ENCODE results near the gene HERC3. TPM values are rescaled to one million over a fixed set of nuclear protein-coding genes. Genes with fewer than 3 reads are reported as not detected.

The HERC3 gene
- total RNA-seq = 11.4 and 13.1 TPM in 2 replicates

GRCh38 chr4:88591787-88592599, at the start of gene HERC3:
TSS of gene HERC3 (plus strand) at chr4:88592480. CDS start at chr4:88605824, 13,344 bp downstream.
- DNase-seq = peak; percentile 94

- no peak for DNase-seq
Observed at GRCh38 chr4:88549815-88550214, 42.5 kb upstream of the HERC3 start.

GRCh38 chr4:88567591-88567990, 24.7 kb upstream of the HERC3 start:
- no peak for DNase-seq

GRCh38 chr4:88570001-88570400, 22.3 kb upstream of the HERC3 start:
- DNase-seq = no peak

GRCh38 chr4:88573276-88573980, 18.9 kb upstream of the HERC3 start:
- no peak for DNase-seq

GRCh38 chr4:88573995-88574394, 18.3 kb upstream of the HERC3 start:
- no peak for DNase-seq

GRCh38 chr4:88575186-88575585, 17.1 kb upstream of the HERC3 start:
- peak; percentile 4 for DNase-seq

- DNase-seq = no peak
Observed at GRCh38 chr4:88582493-88582892, 9.8 kb upstream of the HERC3 start.

GRCh38 chr4:88583631-88584470, 8.4 kb upstream of the HERC3 start:
- DNase-seq = no peak

- no peak for DNase-seq
Observed at GRCh38 chr4:88584471-88584900, 7.8 kb upstream of the HERC3 start.

- DNase-seq = no peak
Observed at GRCh38 chr4:88585917-88586316, 6.4 kb upstream of the HERC3 start.

- no peak for DNase-seq
Observed at GRCh38 chr4:88587306-88587705, 5.0 kb upstream of the HERC3 start.

- DNase-seq = peak; percentile 84
Observed at GRCh38 chr4:88592600-88593448, 544 bp downstream of the HERC3 start.

GRCh38 chr4:88597970-88598660, 5.8 kb downstream of the HERC3 start:
- DNase-seq = no peak

- DNase-seq = peak; percentile 43
Observed at GRCh38 chr4:88599298-88599697, 7.0 kb downstream of the HERC3 start.

GRCh38 chr4:88599714-88600113, 7.4 kb downstream of the HERC3 start:
- DNase-seq = peak; percentile 19

GRCh38 chr4:88600176-88600838, 8.0 kb downstream of the HERC3 start:
- peak; percentile 78 for DNase-seq

GRCh38 chr4:88604978-88605678, 12.8 kb downstream of the HERC3 start:
- DNase-seq = no peak

- no peak for DNase-seq
Observed at GRCh38 chr4:88605736-88606135, 13.5 kb downstream of the HERC3 start.

- DNase-seq = no peak
Observed at GRCh38 chr4:88606832-88607231, 14.6 kb downstream of the HERC3 start.
